Measurements from ENCODE around the gene MESP2. TPM values are rescaled to one million over a fixed set of nuclear protein-coding genes. Genes with fewer than 3 reads are reported as not detected.

The MESP2 gene
- total RNA-seq, 1 experiment from 2014 or later, result 0.28 TPM

DNA sequence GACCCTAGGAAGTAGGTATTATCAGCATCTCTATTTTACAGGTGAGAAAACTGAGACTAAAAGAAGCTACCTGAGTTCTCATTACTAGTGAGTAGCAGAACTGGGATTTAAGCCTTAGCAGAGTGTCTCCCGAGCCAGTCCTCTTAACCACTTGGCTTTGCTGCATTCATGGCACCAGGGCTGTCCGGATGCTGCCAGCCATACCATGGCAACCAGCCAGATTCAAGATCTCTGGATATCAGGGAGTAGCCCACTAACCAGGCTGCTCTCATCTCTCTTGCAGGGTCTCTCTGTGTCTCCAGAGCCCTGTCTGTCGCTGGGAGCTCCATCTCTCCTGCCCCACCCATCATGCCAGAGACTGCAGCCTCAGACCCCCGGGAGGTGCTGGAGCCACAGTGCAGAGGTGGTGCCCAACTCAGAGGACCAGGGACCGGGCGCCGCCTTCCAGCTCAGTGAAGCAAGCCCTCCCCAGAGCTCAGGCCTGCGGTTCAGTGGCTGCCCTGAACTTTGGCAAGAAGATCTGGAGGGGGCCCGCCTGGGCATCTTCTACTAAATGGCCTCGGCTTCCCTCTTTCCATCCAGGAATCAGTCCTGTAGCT, 1.7 kb downstream of the MESP2 start:
- Histone ChIP-seq H2BK20ac (ENCODE audit: low read depth, low read length, poor library complexity, severe bottlenecking) (no peak overlapping the region), H3K4ac (ENCODE audit: low read depth, low read length) (no peak overlapping the region), H2BK5ac (ENCODE audit: insufficient read length, low read length) (no peak overlapping the region), H4K8ac (replicated peaks; ENCODE audit: insufficient read length, low read depth, low read length) (no peak overlapping the region), H3K27me3 (ENCODE audit: insufficient read depth, low read length) (peaks cover 7% of the 10 kb centered on the region; the same call in 1 of the 2 replicates), H3K23me2 (ENCODE audit: insufficient read length, low read depth, low read length, poor library complexity, severe bottlenecking) (peaks cover 4% of the 10 kb centered on the region), H3K14ac (ENCODE audit: insufficient read depth, low read length) (no peak overlapping the region), H2AFZ (ENCODE audit: low read length) (no peak overlapping the region), H4K91ac (ENCODE audit: insufficient read length, low read depth, low read length) (no peak overlapping the region), H2BK15ac (ENCODE audit: low read depth, low read length) (no peak overlapping the region), H3K4me2 (ENCODE audit: insufficient read depth, insufficient read length, low read length) (no peak overlapping the region), H2BK120ac (ENCODE audit: low read depth, low read length, poor library complexity, severe bottlenecking) (no peak overlapping the region), H3T11ph (ENCODE audit: low read length) (no peak overlapping the region), H3K56ac (ENCODE audit: insufficient read length, low read depth, low read length) (no peak overlapping the region), H2BK12ac (ENCODE audit: insufficient read length, low read depth, low read length) (no peak overlapping the region), H3K79me2 (ENCODE audit: insufficient read depth, low read length) (no peaks in the 10 kb centered on the region), H3K18ac (ENCODE audit: insufficient read length, low read depth, low read length) (no peak overlapping the region), H2AK5ac (ENCODE audit: insufficient read length, low read length) (no peak overlapping the region), H3K9me3 (ENCODE audit: control insufficient read depth, low read depth, low read length) (no peaks in the 10 kb centered on the region), H4K5ac (ENCODE audit: insufficient read length, low read depth, low read length) (no peak overlapping the region), H3K4me1 (ENCODE audit: insufficient read depth, low read length) (peaks cover 3% of the 10 kb centered on the region), H3K23ac (ENCODE audit: insufficient read length, low read depth, low read length) (no peak overlapping the region), H3K27ac (ENCODE audit: insufficient read length, low read depth, low read length) (no peak overlapping the region), H3K79me1 (ENCODE audit: insufficient read depth, low read depth, low read length, poor library complexity, severe bottlenecking) (no peaks in the 10 kb centered on the region), H4K20me1 (ENCODE audit: control insufficient read depth, insufficient read depth, insufficient read length) (no peaks in the 10 kb centered on the region), H3K9ac (ENCODE audit: extremely low read depth, insufficient read length, low read length) (no peak overlapping the region)
- no CpG with 5 or more reads among the region's 10 CpGs for WGBS (ENCODE audit: extremely low coverage, insufficient read length, low lambda C conversion rate)
- no peaks in the 10 kb centered on the region for H3K36me3 Mint-ChIP-seq (ENCODE audit: insufficient read depth in 1 of 3, low read depth in 3 of 3)
- peaks cover 72% of the 10 kb centered on the region for H3K27me3 Mint-ChIP-seq (ENCODE audit: low read depth)
- no peak overlapping the region for H3K4me3 Mint-ChIP-seq
- DNase-seq, result no peak
- H3K9me3 Mint-ChIP-seq, result no peaks in the 10 kb centered on the region
- TF ChIP-seq CTCF (conservative IDR thresholded peaks at IDR 0.05), result no peak
- H3K4me1 Mint-ChIP-seq, result peaks cover 5 to 10% of the 10 kb centered on the region in 2 experiments
- H3K27ac Mint-ChIP-seq, result no peak overlapping the region
